Fibroblast of the aortic adventitia (primary cell): ENCODE measurements around the gene MPG. TPM values are rescaled to one million over a fixed set of nuclear protein-coding genes. Genes with fewer than 3 reads are reported as not detected.
"Not testable (repeated sequence)": the region's sequence is repeated elsewhere in the genome, so short reads cannot be mapped to it uniquely, and the experiment has no call there.

ENCODE experiments used
- DNase-seq: peaks from one replicate; pipeline ENCODE4 v3.0.0-alpha.2; 2010; ENCODE audit warnings: low read depth
- H3K4me3 ChIP-seq: 2 replicates; pipeline ENCODE4 v1.5.1; 2011; ENCODE audit warnings: low read depth, mild to moderate bottlenecking, control low read depth, low read length, moderate library complexity
- total RNA-seq: library from RNA; depleted of rRNA; stranded (reverse); fragments of >200 nt; gene quantifications from 2 replicates; pipeline ENCODE4 v1.2.3, GENCODE V29; 2012; ENCODE audit warnings: low replicate concordance
- TF ChIP-seq, protein P1 (sequence below): IDR thresholded peaks from 2 replicates; pipeline ENCODE4 v1.5.1; 2011; ENCODE audit warnings: mild to moderate bottlenecking, low read length, control low read depth, inconsistent platforms; ENCODE audit not compliant: insufficient read depth

MPG gene, protein sequence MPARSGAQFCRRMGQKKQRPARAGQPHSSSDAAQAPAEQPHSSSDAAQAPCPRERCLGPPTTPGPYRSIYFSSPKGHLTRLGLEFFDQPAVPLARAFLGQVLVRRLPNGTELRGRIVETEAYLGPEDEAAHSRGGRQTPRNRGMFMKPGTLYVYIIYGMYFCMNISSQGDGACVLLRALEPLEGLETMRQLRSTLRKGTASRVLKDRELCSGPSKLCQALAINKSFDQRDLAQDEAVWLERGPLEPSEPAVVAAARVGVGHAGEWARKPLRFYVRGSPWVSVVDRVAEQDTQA
- 53.1 and 124 TPM in 2 replicates for total RNA-seq

DNA sequence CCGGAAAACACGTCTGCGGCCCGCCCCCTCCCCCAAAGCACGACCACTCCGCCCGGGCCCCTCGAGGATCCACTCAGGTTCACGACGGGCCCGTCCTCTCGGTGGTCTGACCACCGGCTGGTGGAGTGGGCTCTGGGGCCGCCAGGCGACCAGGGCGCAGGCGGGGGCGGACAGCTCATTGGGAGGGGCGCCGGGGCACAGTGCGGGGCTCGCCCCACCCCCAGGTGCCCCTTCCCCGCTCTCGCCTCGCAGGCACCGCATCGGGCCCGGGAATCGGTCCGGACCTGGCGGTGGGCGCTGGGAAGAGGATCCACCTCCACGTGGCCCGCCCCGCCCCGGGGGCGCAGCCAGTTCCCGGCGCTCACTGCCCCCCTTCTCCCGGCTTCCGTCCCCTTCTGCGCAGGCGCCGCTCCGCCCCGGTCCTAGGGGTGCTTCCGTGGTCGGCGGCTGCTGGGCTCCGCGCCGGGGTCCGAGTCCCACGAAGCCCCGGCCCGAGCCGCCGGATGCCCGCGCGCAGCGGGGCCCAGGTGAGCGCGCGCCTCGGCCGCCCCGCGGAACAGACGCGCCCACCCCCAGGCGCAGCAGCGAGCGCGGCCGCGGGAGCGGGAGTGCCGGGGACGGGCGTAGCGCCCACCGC, at the start of gene MPG:
Gene MPG (plus strand): TSS at position 419 of the 637 bp plus-strand sequence. CDS start 85 bp downstream, at position 504.
- peak; percentile 78 for DNase-seq
- TF ChIP-seq, protein P1, sequence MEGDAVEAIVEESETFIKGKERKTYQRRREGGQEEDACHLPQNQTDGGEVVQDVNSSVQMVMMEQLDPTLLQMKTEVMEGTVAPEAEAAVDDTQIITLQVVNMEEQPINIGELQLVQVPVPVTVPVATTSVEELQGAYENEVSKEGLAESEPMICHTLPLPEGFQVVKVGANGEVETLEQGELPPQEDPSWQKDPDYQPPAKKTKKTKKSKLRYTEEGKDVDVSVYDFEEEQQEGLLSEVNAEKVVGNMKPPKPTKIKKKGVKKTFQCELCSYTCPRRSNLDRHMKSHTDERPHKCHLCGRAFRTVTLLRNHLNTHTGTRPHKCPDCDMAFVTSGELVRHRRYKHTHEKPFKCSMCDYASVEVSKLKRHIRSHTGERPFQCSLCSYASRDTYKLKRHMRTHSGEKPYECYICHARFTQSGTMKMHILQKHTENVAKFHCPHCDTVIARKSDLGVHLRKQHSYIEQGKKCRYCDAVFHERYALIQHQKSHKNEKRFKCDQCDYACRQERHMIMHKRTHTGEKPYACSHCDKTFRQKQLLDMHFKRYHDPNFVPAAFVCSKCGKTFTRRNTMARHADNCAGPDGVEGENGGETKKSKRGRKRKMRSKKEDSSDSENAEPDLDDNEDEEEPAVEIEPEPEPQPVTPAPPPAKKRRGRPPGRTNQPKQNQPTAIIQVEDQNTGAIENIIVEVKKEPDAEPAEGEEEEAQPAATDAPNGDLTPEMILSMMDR: no peak
- peak within 1 kb of the TSS; percentile 80 for H3K4me3 ChIP-seq

DNA sequence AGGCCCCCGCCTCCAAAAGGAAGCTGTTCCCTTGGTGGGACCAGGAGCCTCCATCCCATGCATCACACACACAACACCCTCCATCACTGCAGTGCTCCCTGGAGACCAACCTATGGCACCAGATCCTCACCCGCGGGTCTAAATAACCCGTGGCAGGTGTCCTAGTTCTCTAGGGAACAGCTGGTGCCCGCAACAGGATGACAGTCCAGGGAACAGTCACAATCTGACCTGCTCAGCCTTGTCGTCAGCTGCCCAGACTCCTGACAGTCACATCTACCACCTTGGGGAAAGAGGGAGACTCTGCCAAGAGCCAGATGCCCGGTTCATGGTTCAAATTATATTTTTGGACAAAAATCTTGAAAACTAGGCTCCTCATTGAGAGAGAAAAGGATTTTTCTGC, 47.4 kb upstream of the MPG start:
- not testable (repeated sequence) for DNase-seq, H3K4me3 ChIP-seq

DNA sequence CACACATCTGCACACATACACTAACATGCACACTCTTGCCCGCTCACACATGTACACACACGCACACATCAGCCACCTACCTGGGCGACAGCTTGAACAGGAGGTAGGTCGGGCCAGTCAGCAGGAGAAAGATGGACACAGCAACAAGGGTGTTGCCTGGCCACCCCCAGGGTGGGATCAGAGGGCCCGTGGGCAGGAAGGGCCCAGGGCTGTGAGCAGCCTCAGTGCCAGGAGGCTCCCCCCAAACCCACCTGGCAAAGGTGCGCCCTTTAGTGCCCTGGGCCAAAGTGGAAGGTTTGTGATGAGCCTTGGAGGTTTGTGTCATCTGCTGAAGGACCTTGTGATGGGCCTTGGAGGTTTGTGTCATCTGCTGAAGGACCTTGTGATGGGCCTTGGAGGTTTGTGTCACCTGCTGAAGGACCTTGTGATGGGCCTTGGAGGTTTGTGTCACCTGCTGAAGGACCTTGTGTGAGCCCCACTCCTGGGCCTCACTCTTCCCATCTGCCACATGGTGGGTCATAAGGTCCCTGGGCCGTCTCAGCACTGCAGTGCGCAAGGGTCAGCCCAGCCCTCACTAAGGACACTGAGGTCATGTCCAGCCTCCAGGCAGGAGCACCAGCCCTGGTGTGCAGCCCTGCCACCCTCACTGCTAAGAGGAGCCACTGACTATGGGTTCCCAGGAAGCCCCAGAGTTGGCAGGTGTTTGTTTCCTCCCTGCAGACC, 44.7 kb upstream of the MPG start:
- not testable (repeated sequence) for H3K4me3 ChIP-seq, DNase-seq

DNA sequence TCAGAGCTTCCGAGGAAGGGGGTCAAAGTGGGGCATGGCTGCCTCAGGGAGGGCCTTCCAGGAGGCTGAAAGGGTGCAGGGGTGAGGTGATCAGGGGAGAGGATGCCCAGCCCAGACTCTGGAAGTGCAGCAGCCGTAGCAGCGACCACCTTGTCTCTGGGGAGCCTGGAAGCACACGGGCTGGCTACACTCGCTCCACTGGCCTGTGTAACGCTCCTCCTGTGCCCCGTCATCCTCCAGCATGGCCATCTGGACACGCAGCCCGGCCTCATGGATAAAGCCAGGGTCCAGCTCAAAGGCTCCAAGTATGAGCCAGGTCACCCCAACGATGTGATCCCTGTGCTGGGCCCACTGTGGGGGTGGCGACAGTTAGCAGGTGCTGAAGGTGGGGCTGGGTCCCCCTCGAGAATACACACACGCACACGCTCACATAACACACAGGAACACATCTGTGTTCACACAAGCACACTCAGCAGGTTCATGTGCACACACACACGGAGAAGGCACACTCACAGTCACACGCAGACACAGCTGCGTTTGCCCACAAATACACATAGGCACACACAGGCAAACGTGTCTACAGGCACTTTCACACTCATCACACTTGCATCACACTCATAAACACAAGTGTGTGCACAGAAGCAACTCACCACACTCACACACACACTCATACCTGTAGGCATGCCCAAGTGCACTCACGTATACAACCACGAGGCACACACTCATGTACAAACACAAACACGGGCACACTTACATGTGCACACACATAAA, 44.0 kb upstream of the MPG start:
- H3K4me3 ChIP-seq: no peak overlapping the region
- TF ChIP-seq, protein P1: no peak
- DNase-seq: no peak

DNA sequence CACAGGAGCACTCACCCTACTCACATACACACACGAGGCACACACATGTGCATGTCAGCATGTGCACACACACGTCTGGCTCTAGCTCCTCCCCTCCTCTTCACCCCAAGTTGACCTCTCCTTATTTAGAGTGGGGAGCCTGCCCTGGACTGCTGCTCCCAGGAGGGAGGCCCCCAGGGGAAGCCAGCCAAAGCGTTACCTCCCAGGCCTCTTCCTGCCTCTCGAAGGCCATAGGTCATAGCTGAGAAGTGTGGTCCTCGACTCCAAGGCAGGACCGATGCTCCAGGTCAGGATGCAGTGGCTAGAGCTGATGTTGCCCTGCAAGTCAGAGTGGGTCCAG, 43.4 kb upstream of the MPG start:
- no peak for DNase-seq
- TF ChIP-seq, protein P1: no peak
- no peak overlapping the region for H3K4me3 ChIP-seq

- TF ChIP-seq, protein P1: no peak
- DNase-seq: no peak
- no peak overlapping the region for H3K4me3 ChIP-seq
These were observed 42.9 kb upstream of the MPG start for GRCh38 chr16:35011-35677.

- DNase-seq: no peak
- TF ChIP-seq, protein P1: no peak
- no peak overlapping the region for H3K4me3 ChIP-seq
These were observed 42.2 kb upstream of the MPG start for GRCh38 chr16:35678-36305.
